Measurements from ENCODE around the gene UBE2U. TPM values are rescaled to one million over a fixed set of nuclear protein-coding genes. Genes with fewer than 3 reads are reported as not detected.
"Not testable (repeated sequence)": the region's sequence is repeated elsewhere in the genome, so short reads cannot be mapped to it uniquely, and the experiment has no call there.

UBE2U gene
- total RNA-seq, 4 donors from 2014 or later: not detected

DNA sequence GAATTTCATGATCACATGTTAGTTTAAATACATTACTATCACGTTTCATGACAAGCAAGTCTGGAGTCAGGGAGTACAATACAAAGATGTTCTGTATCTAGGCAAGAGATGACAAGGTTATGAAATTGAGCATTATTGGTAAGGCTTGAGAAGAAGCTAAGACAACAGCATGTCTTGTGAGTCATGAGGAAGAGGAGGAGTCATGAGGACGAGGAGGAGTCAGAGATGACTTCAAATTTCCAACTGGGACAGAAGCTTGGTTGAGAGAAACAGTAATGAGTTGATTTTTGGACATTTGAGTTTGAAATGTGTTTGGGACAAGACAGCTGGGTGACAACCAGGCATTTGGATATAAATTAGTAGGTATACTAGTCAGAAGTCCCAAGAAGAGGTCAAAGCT lies 4.3 kb upstream of the UBE2U start:
- TF ChIP-seq, protein P1, sequence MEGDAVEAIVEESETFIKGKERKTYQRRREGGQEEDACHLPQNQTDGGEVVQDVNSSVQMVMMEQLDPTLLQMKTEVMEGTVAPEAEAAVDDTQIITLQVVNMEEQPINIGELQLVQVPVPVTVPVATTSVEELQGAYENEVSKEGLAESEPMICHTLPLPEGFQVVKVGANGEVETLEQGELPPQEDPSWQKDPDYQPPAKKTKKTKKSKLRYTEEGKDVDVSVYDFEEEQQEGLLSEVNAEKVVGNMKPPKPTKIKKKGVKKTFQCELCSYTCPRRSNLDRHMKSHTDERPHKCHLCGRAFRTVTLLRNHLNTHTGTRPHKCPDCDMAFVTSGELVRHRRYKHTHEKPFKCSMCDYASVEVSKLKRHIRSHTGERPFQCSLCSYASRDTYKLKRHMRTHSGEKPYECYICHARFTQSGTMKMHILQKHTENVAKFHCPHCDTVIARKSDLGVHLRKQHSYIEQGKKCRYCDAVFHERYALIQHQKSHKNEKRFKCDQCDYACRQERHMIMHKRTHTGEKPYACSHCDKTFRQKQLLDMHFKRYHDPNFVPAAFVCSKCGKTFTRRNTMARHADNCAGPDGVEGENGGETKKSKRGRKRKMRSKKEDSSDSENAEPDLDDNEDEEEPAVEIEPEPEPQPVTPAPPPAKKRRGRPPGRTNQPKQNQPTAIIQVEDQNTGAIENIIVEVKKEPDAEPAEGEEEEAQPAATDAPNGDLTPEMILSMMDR (IDR thresholded peaks at IDR 0.05): no peak
- no peak for ATAC-seq (ENCODE audit: low FRiP score)

DNA sequence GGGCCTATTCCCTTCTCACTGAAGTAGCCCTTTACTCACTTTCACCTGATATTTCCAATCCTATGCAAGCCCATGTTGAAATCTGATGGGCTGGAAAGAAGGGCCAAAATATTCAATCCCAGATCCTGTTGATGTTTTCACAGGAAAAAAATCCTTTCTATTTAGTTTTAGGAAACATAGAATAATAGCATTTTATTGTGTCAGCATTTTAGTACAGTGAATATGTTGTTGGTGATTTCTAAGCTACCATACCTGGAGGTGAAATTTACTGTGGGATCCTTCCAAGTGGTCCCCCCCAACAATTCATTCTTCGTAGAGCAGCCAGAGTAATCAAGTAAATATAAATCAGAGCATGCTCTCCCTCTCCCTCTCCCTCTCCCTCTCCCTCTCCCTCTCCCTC lies 3.4 kb upstream of the UBE2U start:
- TF ChIP-seq, protein P1 (IDR thresholded peaks at IDR 0.05): no peak
- ATAC-seq (ENCODE audit: low FRiP score) (no peak), DNase-seq (ENCODE audit: low spot score) (no peak)

More for the DNA sequence above, 4.3 kb upstream of the UBE2U start:
- DNase-seq (ENCODE audit: low spot score): no peak

DNA sequence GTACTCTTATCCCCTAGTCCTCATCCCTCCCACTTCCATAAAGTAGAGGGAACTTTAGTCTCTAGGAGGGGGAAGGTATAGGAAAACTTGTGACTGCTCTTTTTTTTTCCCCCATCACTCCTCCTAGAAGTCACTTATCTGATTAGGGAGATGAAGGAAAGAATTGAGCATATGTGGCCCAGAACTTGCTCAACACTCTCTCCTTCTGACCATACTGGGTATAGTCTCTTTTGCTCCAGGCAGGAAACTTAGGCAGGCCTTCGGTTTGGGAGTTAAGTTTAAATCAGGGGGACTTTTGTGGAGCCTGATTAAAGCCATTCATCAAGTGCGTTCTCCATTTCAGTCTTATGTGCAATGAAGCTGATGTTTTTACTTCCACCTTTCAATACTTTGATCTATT lies 5.8 kb downstream of the UBE2U start:
- DNase-seq (ENCODE audit: low spot score) (no peak), ATAC-seq (ENCODE audit: low FRiP score) (no peak)
- TF ChIP-seq, protein P1 (IDR thresholded peaks at IDR 0.05): no peak

DNA sequence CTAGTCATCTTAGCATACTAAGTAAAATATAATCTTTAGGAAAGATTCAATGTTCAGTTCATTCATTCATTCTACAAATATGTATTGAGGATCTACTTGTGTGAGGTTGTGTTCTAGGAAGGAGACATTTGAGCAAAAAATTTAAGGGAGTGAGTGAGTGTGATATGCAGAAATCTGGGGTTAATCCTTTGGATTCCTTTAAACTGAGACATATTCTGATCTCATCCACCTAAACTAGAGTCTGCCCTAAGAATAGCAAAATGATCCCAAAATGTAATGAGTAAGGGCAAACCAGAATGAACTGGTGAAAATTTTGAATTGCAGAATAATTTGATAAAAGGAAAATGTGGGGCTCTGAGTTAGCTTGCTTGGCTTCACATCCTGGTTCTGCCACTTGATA lies 8.6 kb downstream of the UBE2U start:
- peak; percentile 57 for ATAC-seq (ENCODE audit: low FRiP score)
- TF ChIP-seq, protein P1 (IDR thresholded peaks at IDR 0.05): no peak

DNA sequence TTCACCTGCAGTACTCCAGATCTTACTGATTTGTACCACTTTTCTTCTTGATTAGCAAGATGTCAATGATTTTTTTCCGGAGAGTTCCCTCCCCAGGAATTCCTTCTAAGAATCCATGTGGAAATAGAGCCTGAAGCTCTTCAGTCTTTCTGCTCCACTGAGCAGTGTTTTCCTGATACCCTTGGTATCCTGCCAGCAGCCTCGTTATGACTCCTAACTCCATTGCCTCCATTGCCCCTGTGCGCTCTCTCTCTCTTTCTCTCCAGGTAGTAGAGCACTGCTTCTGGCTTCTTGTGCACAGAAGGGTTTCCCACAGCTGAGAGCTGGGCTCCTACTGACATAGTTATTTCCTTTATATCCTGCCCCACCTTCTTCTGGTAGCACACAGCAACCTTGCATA lies 12.2 kb downstream of the UBE2U start:
- TF ChIP-seq, protein P1 (IDR thresholded peaks at IDR 0.05): no peak
- DNase-seq (ENCODE audit: low spot score) (no peak), ATAC-seq (ENCODE audit: low FRiP score) (no peak)

More for the DNA sequence above, 8.6 kb downstream of the UBE2U start:
- DNase-seq (ENCODE audit: low spot score): no peak

DNA sequence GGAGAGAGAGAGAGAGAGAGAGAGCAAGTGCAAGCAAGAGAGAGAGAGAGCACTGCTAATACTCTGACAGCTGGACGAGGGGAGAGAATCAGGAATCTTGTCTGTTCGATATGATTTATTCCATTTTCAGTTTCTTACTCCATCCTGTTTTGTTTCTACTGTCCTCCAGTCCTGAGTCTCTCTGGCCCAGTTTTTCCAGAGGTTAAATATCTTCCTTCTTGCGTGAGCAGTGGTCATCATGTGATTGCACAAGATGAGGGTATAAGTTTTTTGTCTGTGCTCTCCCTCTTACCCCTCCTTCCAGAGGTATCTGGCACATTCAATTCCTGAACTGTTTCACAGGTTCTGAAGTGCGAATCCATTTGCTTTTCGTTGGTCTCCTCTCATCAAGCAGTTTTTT lies 16.8 kb downstream of the UBE2U start:
- ATAC-seq (ENCODE audit: low FRiP score): peak; percentile 79
- DNase-seq (ENCODE audit: low spot score): no peak
- TF ChIP-seq, protein P1 (IDR thresholded peaks at IDR 0.05): no peak

DNA sequence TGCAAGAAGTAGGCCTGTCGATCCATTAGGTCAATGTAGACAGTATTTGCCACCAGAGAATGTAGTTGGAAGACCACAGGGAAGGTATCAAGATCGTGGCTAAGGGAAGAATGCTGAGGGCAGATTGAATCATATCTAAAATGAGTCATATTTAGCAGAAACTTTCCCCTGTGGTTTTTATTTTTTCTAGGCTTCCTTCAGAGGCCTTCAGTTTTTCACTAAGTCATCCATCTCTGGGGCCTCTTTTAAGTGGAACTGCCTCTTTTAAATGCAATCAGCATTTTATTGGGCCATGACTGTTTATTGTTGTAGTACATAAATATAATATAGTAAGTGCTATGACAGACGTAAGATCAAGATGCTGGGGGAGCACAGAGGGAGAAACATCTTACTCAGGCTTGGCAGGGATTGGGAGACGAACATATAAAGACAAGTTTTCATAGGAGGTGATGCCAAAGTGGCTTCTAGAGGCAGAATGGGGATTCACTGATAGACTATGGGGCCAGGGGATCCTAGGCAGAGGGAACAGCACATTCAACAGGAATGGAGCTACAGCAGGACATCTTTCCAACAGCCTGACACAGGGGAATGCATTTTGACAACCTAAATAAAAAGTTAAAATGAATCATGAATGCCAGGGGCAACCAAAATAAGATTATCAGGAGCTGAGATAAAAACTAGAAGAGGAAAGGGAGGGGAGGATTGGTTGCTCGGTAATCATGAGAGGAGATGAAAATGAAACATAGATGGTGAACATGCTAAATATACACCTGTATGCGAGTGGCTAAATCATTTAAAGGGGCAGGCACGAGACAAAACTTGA lies 20.1 kb downstream of the UBE2U start:
- ATAC-seq (ENCODE audit: low FRiP score): peak; percentile 78
- TF ChIP-seq, protein P1 (IDR thresholded peaks at IDR 0.05): no peak
- no peak for DNase-seq (ENCODE audit: low spot score)

DNA sequence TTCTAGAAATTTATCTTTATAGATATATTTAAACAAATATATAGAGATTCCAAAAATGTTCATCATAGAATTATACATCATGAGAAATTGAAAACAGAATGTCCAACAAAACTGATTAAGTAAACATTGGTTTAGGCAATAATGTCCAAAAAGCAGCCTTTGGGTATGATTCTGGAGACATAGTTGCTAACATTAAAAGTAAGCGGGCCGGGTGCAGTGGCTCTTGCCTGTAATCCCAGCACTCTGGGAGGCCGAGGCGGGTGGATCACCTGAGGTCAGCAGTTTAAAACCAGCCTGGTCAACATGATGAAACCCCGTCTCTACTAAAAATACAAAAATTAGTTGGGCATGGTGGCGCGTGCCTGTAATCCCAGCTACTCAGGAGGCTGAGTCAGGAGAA lies 20.8 kb downstream of the UBE2U start:
- DNase-seq (ENCODE audit: low spot score); ATAC-seq (ENCODE audit: low FRiP score): not testable (repeated sequence)
